PC-9 (cell line): ENCODE results near the gene C19orf67. TPM values are rescaled to one million over a fixed set of nuclear protein-coding genes. Genes with fewer than 3 reads are reported as not detected.

Experiments used
- Bru-seq: library from RNA; stranded (reverse); fragments of 400-500 nt; gene quantifications from one replicate; lab custom pipeline; 2021; lab: Mats Ljungman, UMichigan
- BruChase-seq, 2 experiments: library from RNA; stranded (reverse); fragments of 400-500 nt; gene quantifications; one replicate each; lab custom pipeline; 2021; lab: Mats Ljungman, UMichigan
- BruUV-seq: library from RNA; stranded (reverse); fragments of 400-500 nt; replicated peaks from 2 replicates; lab custom pipeline; 2021; lab: Mats Ljungman, UMichigan
- CTCF ChIA-PET: fragments of 300-600 bp; sonication (Branson Sonifier 250); formaldehyde crosslinking; loops from one replicate; lab custom pipeline; 2022; ENCODE audit warnings: antibody characterized with exemption; lab: Charles Lee
- POLR2A ChIA-PET: fragments of 300-600 bp; sonication (Branson Sonifier 250); formaldehyde crosslinking; loops from one replicate; lab custom pipeline; 2022; ENCODE audit warnings: antibody characterized with exemption; ENCODE audit not compliant: unreplicated experiment; lab: Charles Lee
- DNase-seq, 2 experiments: peaks; one replicate each; pipeline versions ENCODE4 v3.0.0 to v3.0.0-alpha.2; 2015 to 2022; ENCODE audit warnings: mixed read lengths in 1 of 2
- H2AFZ ChIP-seq: fragments of 200-600 bp; sonication (generic); 2 replicates; pipeline ENCODE4 v1.8.1; 2017; ENCODE audit warnings: antibody characterized with exemption
- H3F3A ChIP-seq: fragments of 200-600 bp; sonication (generic); 2 replicates; pipeline ENCODE4 v1.8.1; 2017; ENCODE audit warnings: antibody characterized with exemption, mild to moderate bottlenecking, low read depth; ENCODE audit not compliant: insufficient read depth
- H3K27ac ChIP-seq: fragments of 200-600 bp; sonication (generic); 2 replicates; pipeline ENCODE4 v1.6.1; 2016; ENCODE audit warnings: mixed run types
- H3K27me3 ChIP-seq: fragments of 200-600 bp; sonication (generic); 2 replicates; pipeline ENCODE4 v1.6.1; 2016; ENCODE audit warnings: low read depth, mixed run types; ENCODE audit not compliant: insufficient read depth
- H3K36me3 ChIP-seq: fragments of 200-600 bp; sonication (generic); 2 replicates; pipeline ENCODE4 v1.6.1; 2016; ENCODE audit warnings: low read depth, mixed run types
- H3K4me1 ChIP-seq: fragments of 200-600 bp; sonication (generic); replicated peaks from 2 replicates; pipeline ENCODE4 v1.6.1; 2016; ENCODE audit warnings: mixed run types; ENCODE audit not compliant: insufficient read depth
- H3K4me2 ChIP-seq: fragments of 200-600 bp; sonication (generic); 2 replicates; pipeline ENCODE4 v1.6.1; 2017; ENCODE audit warnings: mixed run types
- H3K4me3 ChIP-seq: fragments of 200-600 bp; sonication (generic); 2 replicates; pipeline ENCODE4 v1.6.1; 2016; ENCODE audit warnings: mixed run types
- H3K79me2 ChIP-seq: fragments of 200-600 bp; sonication (generic); 2 replicates; pipeline ENCODE4 v1.6.1; 2017; ENCODE audit warnings: low read depth, mixed run types
- H3K9me2 ChIP-seq: fragments of 200-600 bp; sonication (generic); 2 replicates; pipeline ENCODE4 v1.8.1; 2017; ENCODE audit warnings: mild to moderate bottlenecking; ENCODE audit not compliant: insufficient read depth
- H3K9me3 ChIP-seq: fragments of 200-600 bp; sonication (generic); 2 replicates; pipeline ENCODE4 v1.8.1; 2016; ENCODE audit warnings: low read depth; ENCODE audit not compliant: insufficient read depth
- H4K20me1 ChIP-seq: fragments of 200-600 bp; sonication (generic); 2 replicates; pipeline ENCODE4 v1.8.1; 2017; ENCODE audit not compliant: insufficient read depth
- EZH2 ChIP-seq: fragments of 200-600 bp; sonication (generic); IDR thresholded peaks from 2 replicates; pipeline ENCODE4 v1.8.0; 2017; ENCODE audit warnings: antibody characterized with exemption, low read depth
- intact Hi-C: fragments of 100-400 bp; cut with micrococcal nuclease; formaldehyde crosslinking; loops from one replicate; pipeline ENCODE4 v1.10.0; 2022; ENCODE audit not compliant: unreplicated experiment
- long read RNA-seq: library from polyadenylated mRNA; stranded (forward); transcript quantifications from one replicate; pipeline ENCODE4 v2.0.0, GENCODE V29; 2022
- total RNA-seq: library from RNA; stranded (reverse); gene quantifications from 2 replicates; pipeline ENCODE4 v1.2.3, GENCODE V29; 2021
- TF ChIP-seq, protein P1 (sequence below): fragments of 200-600 bp; sonication (generic); conservative IDR thresholded peaks from 2 replicates; pipeline ENCODE4 v1.6.1; 2017; ENCODE audit warnings: mixed run types, antibody characterized with exemption, mild to moderate bottlenecking, moderate library complexity

Gene C19orf67
- not detected in 2 replicates for total RNA-seq
- Bru-seq, nascent RNA: percentile 11 among the genes with signal in this experiment
- BruChase-seq, experiment 1, labeled RNA remaining after a 2-hour chase: percentile 22 among the genes with signal in this experiment
- BruChase-seq, experiment 2, labeled RNA remaining after a 6-hour chase: percentile 23 among the genes with signal in this experiment
- long read RNA-seq: 0 reads

DNA sequence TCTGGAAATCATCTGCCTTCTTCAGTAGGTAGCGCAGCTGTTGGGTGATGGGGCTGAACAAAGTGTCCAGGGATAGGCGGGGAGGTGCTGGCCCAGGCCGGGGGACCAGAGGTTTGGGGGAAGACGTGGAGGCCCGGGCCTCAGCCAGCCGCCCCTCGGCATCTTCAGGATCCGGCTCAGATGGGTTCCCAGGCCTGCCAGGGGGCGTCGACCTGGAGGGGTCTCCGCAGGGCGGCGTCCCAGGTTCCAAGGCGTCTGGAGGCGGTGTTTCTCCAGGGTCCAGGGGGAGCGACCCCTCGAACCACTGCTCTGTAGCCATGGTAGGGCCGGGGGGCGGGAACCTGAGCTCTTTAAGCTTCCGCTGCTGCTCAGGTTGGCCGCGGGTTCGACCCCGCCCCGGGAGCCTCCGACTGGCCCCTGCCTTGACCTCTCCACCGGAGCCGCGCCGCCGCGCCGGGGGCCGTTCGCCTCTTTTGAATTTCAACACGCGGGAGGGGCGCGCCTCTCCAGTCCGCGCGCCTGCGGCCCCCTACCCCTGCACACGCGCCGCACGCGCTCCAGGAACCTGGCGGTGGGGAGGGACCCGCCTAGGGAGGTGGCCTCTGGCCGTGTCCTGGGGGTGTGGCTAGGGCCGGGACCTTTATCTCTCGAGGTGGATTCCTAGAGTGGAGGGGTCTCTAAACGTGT lies at the start of gene C19orf67:
C19orf67 (minus strand) TSS at position 475 of the 687 bp plus-strand sequence; CDS start at position 319, 156 bp downstream.
- intact Hi-C loops: no loop called here
- peaks cover 15% of the 10 kb centered on the region for H3K79me2 ChIP-seq
- H3K27me3 ChIP-seq: no peaks in the 10 kb centered on the region
- H3F3A ChIP-seq: peaks cover 38% of the 10 kb centered on the region
- no peaks in the 10 kb centered on the region for H3K9me3 ChIP-seq
- peaks cover 12% of the 10 kb centered on the region for H3K4me1 ChIP-seq
- no peak for TF ChIP-seq EZH2
- TF ChIP-seq, protein P1, sequence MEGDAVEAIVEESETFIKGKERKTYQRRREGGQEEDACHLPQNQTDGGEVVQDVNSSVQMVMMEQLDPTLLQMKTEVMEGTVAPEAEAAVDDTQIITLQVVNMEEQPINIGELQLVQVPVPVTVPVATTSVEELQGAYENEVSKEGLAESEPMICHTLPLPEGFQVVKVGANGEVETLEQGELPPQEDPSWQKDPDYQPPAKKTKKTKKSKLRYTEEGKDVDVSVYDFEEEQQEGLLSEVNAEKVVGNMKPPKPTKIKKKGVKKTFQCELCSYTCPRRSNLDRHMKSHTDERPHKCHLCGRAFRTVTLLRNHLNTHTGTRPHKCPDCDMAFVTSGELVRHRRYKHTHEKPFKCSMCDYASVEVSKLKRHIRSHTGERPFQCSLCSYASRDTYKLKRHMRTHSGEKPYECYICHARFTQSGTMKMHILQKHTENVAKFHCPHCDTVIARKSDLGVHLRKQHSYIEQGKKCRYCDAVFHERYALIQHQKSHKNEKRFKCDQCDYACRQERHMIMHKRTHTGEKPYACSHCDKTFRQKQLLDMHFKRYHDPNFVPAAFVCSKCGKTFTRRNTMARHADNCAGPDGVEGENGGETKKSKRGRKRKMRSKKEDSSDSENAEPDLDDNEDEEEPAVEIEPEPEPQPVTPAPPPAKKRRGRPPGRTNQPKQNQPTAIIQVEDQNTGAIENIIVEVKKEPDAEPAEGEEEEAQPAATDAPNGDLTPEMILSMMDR: no peak
- no TSS peak for BruUV-seq
- ChIA-PET CTCF (interaction anchor here (0.6 kb wide), 1 partner anchor 37 kb away, joined by 5 read pairs; no protein-coding TSS in a partner anchor), POLR2A (no interaction called here)
- no peaks in the 10 kb centered on the region; the same call in 1 of the 2 replicates for H3K36me3 ChIP-seq
- no peaks in the 10 kb centered on the region for H3K9me2 ChIP-seq
- H2AFZ ChIP-seq: no peak within 1 kb of the TSS
- no peak for DNase-seq
- no peak within 1 kb of the TSS for H3K4me3 ChIP-seq
- no peak within 1 kb of the TSS for H3K4me2 ChIP-seq
- no peak within 1 kb of the TSS for H3K27ac ChIP-seq
- no peaks in the 10 kb centered on the region for H4K20me1 ChIP-seq

DNA sequence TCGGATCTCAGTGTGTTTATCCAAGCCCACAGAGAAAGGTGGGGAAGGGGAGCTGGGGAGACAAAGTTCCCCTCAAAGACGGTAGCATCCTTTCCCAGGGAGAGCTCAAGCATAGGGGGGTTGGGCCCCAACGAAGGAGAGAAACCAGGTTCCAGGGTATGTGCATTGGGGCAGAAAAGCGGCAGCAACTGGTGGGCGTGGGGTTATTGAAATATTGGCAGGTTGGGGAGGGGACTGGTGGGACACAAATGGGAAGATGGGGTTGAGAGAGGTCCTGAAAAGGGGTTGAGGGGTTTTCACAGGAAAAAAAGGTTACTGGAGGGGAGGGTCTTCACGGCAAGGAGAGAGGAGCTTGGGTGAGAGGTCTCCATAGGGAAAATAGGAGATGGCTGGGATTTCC lies 49.8 kb upstream of the C19orf67 start:
- Histone ChIP-seq H3K4me3 (peak overlapping the region; percentile 65; the same call in 1 of the 2 replicates), H3F3A (peaks cover 40% of the 10 kb centered on the region), H3K36me3 (no peaks in the 10 kb centered on the region), H3K4me2 (peak overlapping the region; percentile 88), H3K79me2 (peaks cover 38% of the 10 kb centered on the region), H3K9me2 (no peaks in the 10 kb centered on the region), H3K27me3 (no peaks in the 10 kb centered on the region), H3K9me3 (no peaks in the 10 kb centered on the region), H3K4me1 (peaks cover 29% of the 10 kb centered on the region), H4K20me1 (no peaks in the 10 kb centered on the region), H3K27ac (no peak overlapping the region), H2AFZ (peak overlapping the region; percentile 84)
- no peak for TF ChIP-seq EZH2
- TF ChIP-seq, protein P1: no peak
- BruUV-seq: TSS peak; percentile 40
- POLR2A ChIA-PET: interaction anchor here (0.6 to 0.7 kb wide), 2 partner anchors 339 to 357 kb away, joined by 7 to 9 read pairs; no protein-coding TSS in a partner anchor
- DNase-seq: no peak
- intact Hi-C loops: loop anchor here (5.0 to 10.0 kb wide), 5 partner anchors 272 to 1017 kb away; partner anchors contain the start of genes DNAJB1 and PTGER1
- CTCF ChIA-PET: interaction anchor here (0.6 kb wide), 2 partner anchors 113 to 255 kb away, joined by 3 to 6 read pairs; no protein-coding TSS in a partner anchor

DNA sequence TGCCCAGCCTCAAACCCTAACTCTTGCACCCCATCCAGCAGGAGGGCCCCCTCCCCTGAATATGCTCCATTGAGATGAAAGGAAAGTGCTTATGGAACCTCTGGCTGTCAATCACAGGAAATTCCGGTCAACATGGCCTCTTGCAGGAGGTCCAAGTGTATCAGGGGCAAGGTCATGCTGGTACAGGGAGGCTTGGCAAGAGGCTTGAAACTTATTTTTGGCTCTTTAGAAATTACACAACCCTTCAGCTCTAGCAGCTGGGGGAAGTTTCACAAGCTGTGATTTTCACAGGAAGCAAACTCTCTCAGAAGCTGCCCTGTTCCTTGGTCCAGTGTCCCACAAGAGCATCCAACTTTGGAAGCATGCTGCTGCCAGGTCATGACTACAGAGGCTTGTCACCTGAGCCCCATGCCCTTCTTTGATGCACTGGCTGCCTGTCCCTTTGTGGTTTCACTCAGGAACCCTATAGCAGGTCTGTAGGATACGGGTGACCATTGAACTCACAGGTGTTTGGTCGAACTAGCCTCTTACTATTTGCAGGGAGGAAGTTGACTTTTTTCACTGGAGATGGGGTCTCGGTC lies 42.4 kb upstream of the C19orf67 start:
- H3K4me3 ChIP-seq: no peak overlapping the region
- peaks cover 22% of the 10 kb centered on the region; the same call in 1 of the 2 replicates for H3F3A ChIP-seq
- ChIA-PET CTCF (interaction anchor here (0.6 kb wide), 1 partner anchor 12 kb away, joined by 8 read pairs; no protein-coding TSS in a partner anchor), POLR2A (no interaction called here)
- intact Hi-C loops: no loop called here
- no peaks in the 10 kb centered on the region for H3K27me3 ChIP-seq
- no peak overlapping the region for H2AFZ ChIP-seq
- no TSS peak for BruUV-seq
- H3K79me2 ChIP-seq: no peaks in the 10 kb centered on the region
- no peaks in the 10 kb centered on the region for H3K36me3 ChIP-seq
- no peaks in the 10 kb centered on the region for H3K9me3 ChIP-seq
- no peaks in the 10 kb centered on the region for H3K9me2 ChIP-seq
- H3K4me1 ChIP-seq: no peaks in the 10 kb centered on the region
- TF ChIP-seq, protein P1: no peak
- no peak for TF ChIP-seq EZH2
- no peaks in the 10 kb centered on the region for H4K20me1 ChIP-seq
- H3K27ac ChIP-seq: no peak overlapping the region
- H3K4me2 ChIP-seq: no peak overlapping the region
- no peak for DNase-seq
